ENCODE measurements around the gene RNF181. TPM values are rescaled to one million over a fixed set of nuclear protein-coding genes. Genes with fewer than 3 reads are reported as not detected.

Gene RNF181
- total RNA-seq, 1 experiment from 2014 or later: 77.5 TPM

DNA sequence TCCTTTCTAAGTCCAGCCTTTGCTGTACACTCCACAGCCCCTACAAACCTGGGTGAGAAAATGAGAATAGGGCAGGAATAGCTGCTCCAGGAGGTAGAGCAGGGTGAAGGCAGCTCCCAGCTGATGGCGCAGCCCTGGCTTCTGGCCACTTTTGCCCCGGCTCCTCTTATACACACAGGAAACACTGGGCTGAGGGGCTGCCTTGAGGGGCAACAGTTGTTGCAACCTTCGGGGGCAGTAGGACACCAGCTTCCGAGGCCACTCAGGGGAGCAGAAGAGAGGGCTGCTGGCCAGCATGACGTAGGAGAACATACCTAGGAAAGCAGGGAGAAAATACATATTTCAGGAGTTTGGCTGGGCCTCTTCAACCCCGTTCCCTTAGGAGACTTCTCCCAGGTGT is 42.4 kb upstream of the RNF181 start:
- Histone ChIP-seq H3K27ac (ENCODE audit: low read depth, low read length) (no peak overlapping the region), H3K4me2 (ENCODE audit: low read length) (no peak overlapping the region), H3K9me3 (ENCODE audit: control insufficient read depth in 1 of 2, insufficient read depth in 1 of 2, low read depth in 1 of 2, low read length in 2 of 2) (no peaks in the 10 kb centered on the region), H3K9me2 (ENCODE audit: insufficient read depth) (no peaks in the 10 kb centered on the region), H3K79me2 (ENCODE audit: insufficient read depth, low read length) (peaks cover 8% of the 10 kb centered on the region), H4K20me1 (ENCODE audit: insufficient read depth) (no peaks in the 10 kb centered on the region; the same call in 1 of the 2 replicates), H2AFZ (ENCODE audit: low read depth, low read length, poor library complexity, severe bottlenecking) (no peak overlapping the region), H3K4me1 (ENCODE audit: control insufficient read depth in 1 of 2, insufficient read depth in 2 of 2, low read length in 2 of 2) (no peaks in the 10 kb centered on the region), H3K4me3 (replicated peaks in 1 of 2; ENCODE audit: low read depth in 1 of 2, low read length in 2 of 2) (no peak overlapping the region), H3K27me3 (ENCODE audit: insufficient read depth, low read length) (no peaks in the 10 kb centered on the region), H3K36me3 (ENCODE audit: control insufficient read depth in 1 of 2, insufficient read depth in 2 of 2, low read length in 2 of 2) (peaks cover 16 to 43% of the 10 kb centered on the region in 2 experiments; a peak in 3 of 4 replicates), H3K9ac (ENCODE audit: low read length) (no peak overlapping the region)
- POLR2A ChIA-PET: interaction anchor here (15.3 kb wide), 1 partner anchor 129 kb away, joined by 236 read pairs; the partner anchor contains the start of gene SH2D6
- RAD21 ChIA-PET (ENCODE audit: low non-redundant PET in 1 of 2, low total read pairs in 2 of 2, uncharacterized antibody in 2 of 2, unreplicated experiment in 2 of 2): no interaction called here
- BruUV-seq (replicated peaks): no TSS peak
- CTCF ChIA-PET: interaction anchor here (2.5 kb wide), 1 partner anchor 253 kb away, joined by 17 read pairs; no protein-coding TSS in a partner anchor
- intact Hi-C loops (cut with micrococcal nuclease): loop anchor here (10.0 kb wide), 1 partner anchor 228 kb away; the partner anchor contains the start of gene TGOLN2
- TF ChIP-seq YY1 (IDR thresholded peaks at IDR 0.05; ENCODE audit: extremely low read depth, insufficient replicate concordance, low read depth, low read length) (no peak), EGR1 (IDR thresholded peaks at IDR 0.05; ENCODE audit: low read depth) (no peak), EZH2 (IDR thresholded peaks at IDR 0.05) (no peak), SP1 (IDR thresholded peaks at IDR 0.05; ENCODE audit: low read depth) (no peak), EZH2phosphoT487 (IDR thresholded peaks at IDR 0.05; ENCODE audit: borderline replicate concordance) (no peak), CEBPB (IDR thresholded peaks at IDR 0.05; ENCODE audit: low read depth) (no peak), SRF (IDR thresholded peaks at IDR 0.05; ENCODE audit: low read depth) (no peak), TCF7L2 (IDR thresholded peaks at IDR 0.05; ENCODE audit: borderline replicate concordance, extremely low read depth, insufficient read depth, insufficient read length) (no peak)
- TF ChIP-seq, protein P1, sequence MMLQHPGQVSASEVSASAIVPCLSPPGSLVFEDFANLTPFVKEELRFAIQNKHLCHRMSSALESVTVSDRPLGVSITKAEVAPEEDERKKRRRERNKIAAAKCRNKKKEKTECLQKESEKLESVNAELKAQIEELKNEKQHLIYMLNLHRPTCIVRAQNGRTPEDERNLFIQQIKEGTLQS (IDR thresholded peaks at IDR 0.05): no peak
- DNase-seq (ENCODE audit: low read depth, low spot score): no peak
- ATAC-seq: no peak

DNA sequence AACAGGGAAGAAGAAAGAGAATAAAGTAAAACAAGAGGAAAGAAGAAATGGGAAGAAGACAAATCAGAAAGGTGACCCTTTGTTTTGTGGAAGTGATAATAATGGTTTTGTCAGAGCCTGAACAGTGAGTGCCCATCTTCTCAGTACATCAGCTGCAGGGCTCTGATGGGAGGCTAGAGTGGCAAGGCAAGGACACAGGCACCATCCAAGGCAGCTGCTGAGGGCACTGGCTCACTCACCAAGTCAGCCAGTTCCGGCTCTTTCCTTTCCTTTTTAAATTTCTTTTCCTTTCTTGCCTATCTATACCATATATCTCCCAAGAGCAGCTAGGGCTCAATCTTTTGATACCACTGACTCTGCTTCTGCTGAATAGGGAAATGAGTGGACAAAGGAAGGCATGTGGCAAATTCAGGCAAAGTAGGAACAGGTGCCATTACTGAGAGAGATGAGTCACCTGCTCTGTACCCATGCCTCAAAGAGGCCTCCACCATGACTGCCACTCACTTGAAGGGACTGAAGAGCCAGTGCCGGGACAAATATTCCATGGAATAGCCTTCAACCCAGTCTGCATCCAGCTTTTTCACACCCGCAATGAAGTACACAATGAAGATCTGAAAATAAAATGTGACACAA is 40.4 kb upstream of the RNF181 start:
- Histone ChIP-seq H3K36me3 (ENCODE audit: control insufficient read depth in 1 of 2, insufficient read depth in 2 of 2, low read length in 2 of 2) (peaks cover 24 to 40% of the 10 kb centered on the region in 2 experiments; a peak in 3 of 4 replicates), H3K9me2 (ENCODE audit: insufficient read depth) (no peaks in the 10 kb centered on the region), H4K20me1 (ENCODE audit: insufficient read depth) (no peaks in the 10 kb centered on the region; the same call in 1 of the 2 replicates), H3K4me3 (replicated peaks in 1 of 2; ENCODE audit: low read depth in 1 of 2, low read length in 2 of 2) (no peak overlapping the region), H2AFZ (ENCODE audit: low read depth, low read length, poor library complexity, severe bottlenecking) (no peak overlapping the region), H3K79me2 (ENCODE audit: insufficient read depth, low read length) (peaks cover 24% of the 10 kb centered on the region), H3K9me3 (ENCODE audit: control insufficient read depth in 1 of 2, insufficient read depth in 1 of 2, low read depth in 1 of 2, low read length in 2 of 2) (no peaks in the 10 kb centered on the region), H3K9ac (ENCODE audit: low read length) (no peak overlapping the region), H3K27me3 (ENCODE audit: insufficient read depth, low read length) (no peaks in the 10 kb centered on the region), H3K4me2 (ENCODE audit: low read length) (no peak overlapping the region), H3K27ac (ENCODE audit: low read depth, low read length) (no peak overlapping the region), H3K4me1 (ENCODE audit: control insufficient read depth in 1 of 2, insufficient read depth in 2 of 2, low read length in 2 of 2) (peaks cover 0 to 4% of the 10 kb centered on the region in 2 experiments; a peak in 3 of 4 replicates)
- ChIA-PET CTCF (interaction anchor here (1.5 kb wide), 1 partner anchor 16 kb away, joined by 4 read pairs; the partner anchor contains the start of gene MAT2A), POLR2A (no interaction called here), RAD21 (ENCODE audit: low non-redundant PET in 1 of 2, low total read pairs in 2 of 2, uncharacterized antibody in 2 of 2, unreplicated experiment in 2 of 2) (no interaction called here)
- no peak for TF ChIP-seq CBX3 (IDR thresholded peaks at IDR 0.05; ENCODE audit: low read depth)
- ATAC-seq (no peak), DNase-seq (ENCODE audit: low read depth, low spot score) (no peak)
- no TSS peak for BruUV-seq (replicated peaks)
- intact Hi-C loops (cut with micrococcal nuclease): loop anchor here (10.0 kb wide), 1 partner anchor 230 kb away; the partner anchor contains the start of gene TGOLN2
